GM18508 (cell line): Measurements from ENCODE around the gene CACNA1C.

ENCODE experiments used
- ATAC-seq: cut with Tn5 transposase; IDR thresholded peaks from one replicate; pipeline ENCODE4 v1.9.1; 2021; ENCODE audit warnings: moderate number of reproducible peaks; ENCODE audit not compliant: insufficient read depth, unreplicated experiment

The CACNA1C gene

GRCh38 chr12:2108975-2109671 is 56.3 kb downstream of the CACNA1C start:
- ATAC-seq = no peak

GRCh38 chr12:2110127-2110526 is 57.3 kb downstream of the CACNA1C start:
- no peak for ATAC-seq

DNA sequence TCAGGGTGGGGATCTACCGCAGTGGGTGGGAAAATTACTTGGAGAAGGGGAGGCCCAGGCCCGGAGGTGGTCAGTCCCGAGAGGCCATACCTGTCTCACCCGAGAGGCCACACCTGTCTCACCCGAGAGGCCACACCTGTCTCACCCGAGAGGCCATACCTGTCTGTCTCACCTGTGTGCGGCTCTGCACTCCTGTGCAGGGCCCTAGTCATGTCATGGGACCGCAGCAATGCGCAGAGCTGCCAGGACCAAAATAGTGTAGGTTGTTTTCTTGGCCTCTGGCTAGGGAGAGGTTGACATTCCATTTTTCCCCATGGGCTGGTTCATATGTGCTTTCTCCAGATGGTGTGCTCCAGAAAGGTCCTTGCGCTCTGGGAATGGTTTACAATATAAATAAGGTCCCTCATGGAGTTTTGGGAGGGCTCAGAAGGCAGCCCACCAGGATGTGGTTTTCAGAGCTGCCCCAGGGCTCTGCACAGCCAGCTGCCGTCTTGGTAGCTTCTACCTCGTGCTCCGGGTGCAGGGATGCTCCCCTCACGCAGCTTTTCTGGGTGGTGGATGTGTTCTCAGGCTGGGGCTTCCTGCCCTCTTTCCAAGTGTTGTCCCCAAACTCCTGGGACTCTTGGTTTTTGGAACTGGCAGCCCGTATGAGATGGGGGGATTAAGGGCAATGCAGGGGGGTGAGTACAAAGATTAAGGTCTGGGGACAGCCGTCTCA is 58.2 kb downstream of the CACNA1C start:
- ATAC-seq = no peak

- ATAC-seq = no peak
These were observed 59.0 kb downstream of the CACNA1C start for GRCh38 chr12:2111826-2112225.

GRCh38 chr12:2112401-2112800 is 59.6 kb downstream of the CACNA1C start:
- no peak for ATAC-seq

DNA sequence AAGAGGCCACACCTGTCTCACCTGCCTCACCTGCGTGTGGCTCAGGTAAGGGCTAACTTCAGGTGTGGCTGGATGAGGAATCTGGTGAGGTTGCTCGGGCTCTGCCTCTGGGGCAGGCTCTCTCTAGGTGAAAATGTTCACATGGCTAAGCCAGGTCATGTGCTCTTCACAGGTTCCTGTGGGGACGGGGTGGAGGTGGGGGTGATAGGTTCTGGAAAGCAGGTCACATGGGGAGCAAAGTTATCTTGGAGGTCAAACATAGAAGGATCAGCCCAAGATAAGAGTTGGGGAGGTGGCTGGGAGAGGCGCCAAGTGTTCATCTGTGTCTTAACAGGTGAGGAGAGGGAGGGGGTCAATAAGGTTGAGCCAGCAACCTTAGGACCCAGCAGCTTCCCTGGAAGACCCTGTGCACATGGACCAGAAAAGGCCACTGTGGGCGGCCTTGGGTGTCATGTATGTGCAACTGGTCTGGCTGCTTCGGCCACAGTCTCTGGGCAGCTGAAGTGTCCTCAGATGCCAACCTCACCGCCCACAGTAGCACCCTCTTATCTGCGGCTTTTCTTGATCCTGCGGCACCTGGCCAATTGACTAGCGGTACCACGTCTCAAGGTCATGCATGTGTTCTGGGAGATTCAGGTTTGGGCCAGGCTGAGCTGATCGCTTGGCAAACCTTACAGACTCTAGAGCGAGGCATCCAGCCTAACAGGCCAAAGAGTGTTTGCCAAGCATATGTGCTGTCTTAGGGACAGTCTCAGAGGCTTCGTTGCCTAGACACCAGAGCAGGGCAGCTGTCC is 60.5 kb downstream of the CACNA1C start:
- no peak for ATAC-seq

GRCh38 chr12:2114071-2114470 is 61.3 kb downstream of the CACNA1C start:
- no peak for ATAC-seq

- ATAC-seq = no peak
These were observed 62.5 kb downstream of the CACNA1C start for GRCh38 chr12:2115101-2115845.

DNA sequence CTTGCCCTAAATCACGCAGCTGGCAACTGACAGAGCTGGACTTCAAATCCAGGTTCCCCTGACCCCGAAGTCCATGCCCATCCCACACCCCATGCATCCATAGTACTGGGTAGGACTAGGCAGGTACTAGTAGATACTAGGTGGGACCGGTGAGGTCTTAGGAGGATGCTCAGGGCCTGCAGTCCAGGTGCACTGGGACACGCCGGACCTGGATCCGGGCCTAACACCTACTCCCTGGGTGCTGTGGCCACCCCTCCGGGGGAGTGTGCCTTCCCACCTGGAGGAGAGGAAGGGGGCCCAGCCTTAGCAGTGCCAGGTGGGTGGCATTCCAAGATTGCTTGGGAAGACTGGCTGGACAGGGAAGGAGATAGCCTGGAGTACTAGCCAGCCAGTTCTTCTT is 64.8 kb downstream of the CACNA1C start:
- ATAC-seq = no peak

- no peak for ATAC-seq
These were observed 65.3 kb downstream of the CACNA1C start for GRCh38 chr12:2118061-2118460.

DNA sequence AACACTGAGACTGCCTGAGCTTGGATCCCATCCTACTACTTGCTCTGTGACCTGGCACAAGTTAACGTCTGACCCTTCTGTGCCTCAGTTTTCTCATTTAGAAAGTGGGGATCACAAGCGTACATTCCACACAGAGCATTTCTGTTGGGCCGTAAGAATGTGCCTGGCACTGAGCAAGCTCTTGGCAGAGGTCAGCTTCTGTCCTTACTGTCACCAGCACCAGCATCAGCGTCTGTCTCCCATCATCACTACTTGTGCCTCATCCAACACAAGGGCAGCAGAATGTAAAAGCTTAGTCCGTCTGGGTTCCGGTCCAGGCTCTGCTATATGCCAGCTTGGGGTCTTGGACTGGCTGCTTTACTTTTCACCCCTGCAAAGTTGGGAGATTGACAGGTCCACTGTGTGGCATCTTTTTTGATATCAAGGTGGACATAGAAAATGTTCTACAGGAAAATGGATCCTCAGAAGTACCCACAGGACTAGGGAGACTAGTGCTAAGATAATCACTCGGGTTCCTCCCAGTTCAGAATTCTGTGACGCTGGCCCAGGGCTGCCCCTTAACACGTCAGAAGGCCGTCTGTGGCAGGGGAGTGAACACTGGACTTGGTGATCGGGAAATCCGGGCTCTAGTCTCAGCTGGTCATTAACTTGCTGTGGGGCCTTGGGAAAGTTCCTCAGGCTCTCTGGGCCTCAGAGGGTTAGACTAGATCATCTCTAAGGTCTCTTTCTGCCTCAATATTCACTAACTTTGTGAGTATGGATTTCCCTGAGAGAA is 65.9 kb downstream of the CACNA1C start:
- no peak for ATAC-seq

- ATAC-seq = no peak
These were observed 66.5 kb downstream of the CACNA1C start for GRCh38 chr12:2119266-2119665.

DNA sequence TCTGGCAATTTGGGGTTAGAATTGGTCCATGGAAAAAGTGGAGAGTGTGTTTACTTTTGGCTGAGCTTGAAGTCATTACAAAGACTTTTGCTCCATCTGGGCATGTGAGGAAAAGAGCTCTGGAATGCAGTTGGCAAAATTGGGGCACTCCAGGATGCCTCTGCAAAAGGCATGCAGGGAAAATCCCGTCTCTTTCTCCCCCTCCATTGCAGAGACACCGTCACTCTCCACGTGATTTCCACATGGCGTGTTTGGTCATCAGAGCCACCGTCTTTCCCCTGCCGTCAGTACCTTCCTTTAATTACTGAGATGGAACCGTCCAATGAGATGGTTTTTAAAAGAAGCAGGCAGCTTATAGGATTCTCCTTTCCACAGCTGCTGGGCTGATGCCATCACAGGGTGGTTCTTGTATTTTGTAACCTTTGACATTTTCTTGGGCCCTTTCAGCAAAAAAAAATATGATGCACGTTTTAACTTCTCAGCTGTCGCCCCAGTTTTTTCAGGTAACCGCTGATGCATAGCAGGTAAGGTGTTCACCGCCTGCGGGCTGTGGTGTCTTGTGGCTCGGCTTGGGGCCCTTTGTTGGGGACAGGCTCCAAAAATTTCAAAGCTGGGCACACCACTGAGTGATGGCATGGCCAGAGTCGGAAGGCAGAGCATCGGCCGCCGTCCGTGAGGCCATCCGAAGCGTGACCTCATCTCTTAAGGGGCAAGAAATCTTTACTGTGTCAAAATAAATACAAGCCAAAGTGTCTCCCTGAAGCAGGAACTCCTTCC is 68.4 kb downstream of the CACNA1C start:
- ATAC-seq = no peak

DNA sequence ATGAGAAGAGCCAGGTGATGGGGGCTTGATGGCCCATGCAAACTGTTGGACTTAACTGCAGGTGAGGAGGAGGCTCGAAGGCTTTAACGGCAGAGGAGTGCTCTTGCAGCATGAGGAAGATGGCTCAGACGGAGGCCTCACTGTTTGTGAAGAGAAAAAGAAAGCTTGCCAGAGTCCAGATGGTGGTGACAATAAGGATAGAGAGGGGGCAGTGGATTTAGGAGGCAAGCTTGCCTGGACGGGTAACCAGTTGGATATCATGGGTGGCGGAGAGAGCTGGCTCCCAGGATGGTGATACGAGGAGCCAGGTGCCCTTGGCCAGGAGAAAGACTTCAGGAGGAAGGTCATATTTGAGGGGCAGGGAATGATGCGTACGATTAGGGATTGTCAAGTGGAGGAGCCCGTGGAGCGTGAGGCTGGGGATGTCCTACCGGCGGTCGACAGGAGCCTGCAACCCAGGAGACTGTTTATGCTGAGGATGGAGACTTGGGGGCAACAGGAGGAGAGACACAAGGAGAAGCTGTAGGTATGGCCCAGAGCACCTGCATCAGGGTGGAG is 71.8 kb downstream of the CACNA1C start:
- no peak for ATAC-seq

DNA sequence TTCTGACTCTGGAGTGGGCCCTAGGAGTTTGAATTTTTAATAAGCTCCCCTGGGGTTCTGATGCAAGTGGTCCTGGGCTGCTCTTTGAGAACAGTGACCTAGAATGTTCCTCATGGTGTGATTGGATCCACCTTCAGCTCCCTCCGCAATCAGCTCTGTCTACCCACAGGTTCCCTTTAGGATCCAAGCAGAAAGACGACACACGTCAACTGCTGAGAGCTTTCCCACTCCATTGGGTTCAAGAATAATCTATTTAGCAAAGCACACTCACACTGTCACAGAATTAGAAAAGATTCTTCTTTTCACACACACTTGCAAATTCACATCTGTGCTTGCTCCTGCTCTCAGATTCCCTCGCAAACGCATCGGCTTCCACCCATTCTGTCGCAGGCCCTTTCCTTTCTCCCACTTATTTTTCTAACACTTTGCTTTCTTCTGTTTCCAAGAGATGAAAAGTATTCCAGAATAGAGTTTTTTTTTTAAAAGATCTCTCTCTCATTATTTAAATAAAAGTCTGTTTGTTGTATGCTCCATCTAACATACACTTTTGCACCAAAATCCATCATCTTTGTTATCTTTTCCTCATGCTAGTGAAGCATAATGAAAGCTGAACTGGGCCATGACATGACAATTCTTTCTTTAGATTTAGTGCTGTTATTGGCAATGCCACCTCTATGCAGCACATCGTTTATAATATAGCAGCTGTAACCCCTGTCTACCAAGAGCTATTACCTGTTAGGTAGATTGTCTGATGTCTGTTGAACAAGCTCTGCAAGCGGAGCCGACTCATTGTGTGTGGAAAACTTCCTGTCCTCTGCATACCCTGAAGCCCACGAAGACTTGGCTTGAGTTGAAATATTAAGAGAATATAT is 73.1 kb downstream of the CACNA1C start:
- ATAC-seq = no peak

GRCh38 chr12:2126676-2127406 is 74.1 kb downstream of the CACNA1C start:
- ATAC-seq = no peak

DNA sequence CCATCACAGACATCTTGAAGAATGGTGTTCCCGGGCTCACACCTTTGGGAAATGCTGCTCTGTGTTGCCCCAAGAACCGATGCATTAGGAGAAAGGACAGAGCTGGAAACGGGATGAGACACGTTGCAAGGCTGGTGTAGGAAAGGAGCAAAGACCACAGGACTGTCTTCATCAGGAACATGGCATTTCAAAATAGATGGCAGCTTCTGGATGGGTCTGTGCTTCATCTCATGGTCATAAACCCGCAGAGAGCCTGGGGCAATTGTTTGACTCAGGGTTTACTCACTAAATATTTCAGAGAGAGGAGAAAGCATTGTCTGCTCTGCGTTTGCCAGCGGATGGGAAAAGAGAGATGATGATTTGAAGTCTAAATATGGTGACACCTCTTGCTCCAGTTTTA is 76.3 kb downstream of the CACNA1C start:
- ATAC-seq = no peak
